WTC11 (cell line): Measurements from ENCODE around the gene NSUN2. TPM values are rescaled to one million over a fixed set of nuclear protein-coding genes. Genes with fewer than 3 reads are reported as not detected.

Source experiments
- ATAC-seq: fragments of 200-7000 bp; cut with Tn5 transposase; 2 replicates; pipeline ENCODE4 v1.10.0; 2021; ENCODE audit warnings: mild to moderate bottlenecking, moderate library complexity
- CTCF ChIA-PET: fragments of 300-600 bp; sonication (Branson Sonifier 250); formaldehyde crosslinking; loops from one replicate; lab custom pipeline; 2021; ENCODE audit warnings: antibody characterized with exemption; lab: Charles Lee
- POLR2A ChIA-PET: fragments of 350-600 bp; sonication (Branson Sonifier 250); formaldehyde crosslinking; loops from one replicate; lab custom pipeline; 2021; ENCODE audit warnings: antibody characterized with exemption; lab: Charles Lee
- DNase-seq: peaks from one replicate; pipeline ENCODE4 v3.0.0; 2021; ENCODE audit warnings: low spot score
- H3K27ac Mint-ChIP-seq: 2 replicates; pipeline ENCODE4 v1.8.0; 2021; ENCODE audit warnings: mixed read lengths
- H3K27me3 Mint-ChIP-seq: 2 replicates; pipeline ENCODE4 v1.8.0; 2021; ENCODE audit warnings: low read depth, mild to moderate bottlenecking, moderate library complexity, mixed read lengths
- H3K36me3 Mint-ChIP-seq: 2 replicates; pipeline ENCODE4 v1.8.0; 2021; ENCODE audit warnings: mixed read lengths
- H3K4me1 Mint-ChIP-seq: 2 replicates; pipeline ENCODE4 v1.8.0; 2022; ENCODE audit warnings: mixed read lengths
- H3K4me3 Mint-ChIP-seq: 2 replicates; pipeline ENCODE4 v1.8.0; 2021; ENCODE audit warnings: mild to moderate bottlenecking, moderate library complexity, mixed read lengths
- H3K9me3 Mint-ChIP-seq: 2 replicates; pipeline ENCODE4 v1.8.0; 2021; ENCODE audit warnings: mixed read lengths
- CREM ChIP-seq: sonication (generic); formaldehyde crosslinking; IDR thresholded peaks from 2 replicates; pipeline ENCODE4 v1.8.1; 2022; ENCODE audit warnings: mild to moderate bottlenecking, missing genetic modification reagents, moderate library complexity
- E2F1 ChIP-seq: sonication (generic); formaldehyde crosslinking; IDR thresholded peaks from 2 replicates; pipeline ENCODE4 v1.8.0; 2022; ENCODE audit warnings: mild to moderate bottlenecking, missing genetic modification reagents
- E2F5 ChIP-seq: sonication (generic); formaldehyde crosslinking; IDR thresholded peaks from 2 replicates; pipeline ENCODE4 v1.8.1; 2022; ENCODE audit warnings: mild to moderate bottlenecking, moderate library complexity, missing genetic modification reagents
- ERG ChIP-seq: fragments of 250-450 bp; sonication (Bioruptor Pico); IDR thresholded peaks from 2 replicates; pipeline ENCODE4 v1.8.0; 2021; ENCODE audit warnings: mild to moderate bottlenecking
- GABPB1 ChIP-seq: sonication (generic); formaldehyde crosslinking; IDR thresholded peaks from 2 replicates; pipeline ENCODE4 v1.8.1; 2023; ENCODE audit warnings: mild to moderate bottlenecking, missing genetic modification reagents
- GRHL2 ChIP-seq: fragments of 250-450 bp; sonication (Bioruptor Pico); IDR thresholded peaks from 2 replicates; pipeline ENCODE4 v1.8.0; 2022; ENCODE audit warnings: mild to moderate bottlenecking, moderate library complexity; ENCODE audit not compliant: insufficient replicate concordance, severe bottlenecking
- GTF2I ChIP-seq: fragments of 250-450 bp; sonication (Bioruptor Pico); conservative IDR thresholded peaks from 2 replicates; pipeline ENCODE4 v1.4.0; 2021; ENCODE audit warnings: mild to moderate bottlenecking
- MXD4 ChIP-seq: fragments of 250-450 bp; sonication (Bioruptor Pico); IDR thresholded peaks from 2 replicates; pipeline ENCODE4 v1.8.0; 2021; ENCODE audit warnings: mild to moderate bottlenecking, moderate library complexity, borderline replicate concordance
- RORB ChIP-seq: fragments of 250-450 bp; sonication (Bioruptor Pico); IDR thresholded peaks from 2 replicates; pipeline ENCODE4 v1.9.0; 2021; ENCODE audit warnings: mild to moderate bottlenecking
- SOX15 ChIP-seq: fragments of 250-450 bp; sonication (Bioruptor Pico); IDR thresholded peaks from 2 replicates; pipeline ENCODE4 v1.9.0; 2021; ENCODE audit warnings: mild to moderate bottlenecking
- TEAD4 ChIP-seq: sonication (generic); formaldehyde crosslinking; IDR thresholded peaks from 2 replicates; pipeline ENCODE4 v1.8.0; 2022; ENCODE audit warnings: mild to moderate bottlenecking, missing genetic modification reagents
- TP53 ChIP-seq: sonication (generic); formaldehyde crosslinking; IDR thresholded peaks from 2 replicates; pipeline ENCODE4 v1.8.1; 2023; ENCODE audit warnings: mild to moderate bottlenecking, missing genetic modification reagents
- ZMAT4 ChIP-seq: fragments of 250-450 bp; sonication (Bioruptor Pico); IDR thresholded peaks from 2 replicates; pipeline ENCODE4 v1.9.0; 2021; ENCODE audit warnings: mild to moderate bottlenecking
- ZNF232 ChIP-seq: sonication (generic); formaldehyde crosslinking; IDR thresholded peaks from 2 replicates; pipeline ENCODE4 v1.8.0; 2022; ENCODE audit warnings: mild to moderate bottlenecking, missing genetic modification reagents
- ZNF416 ChIP-seq: fragments of 250-450 bp; sonication (Bioruptor Pico); IDR thresholded peaks from 2 replicates; pipeline ENCODE4 v1.9.0; 2021; ENCODE audit warnings: mild to moderate bottlenecking, inconsistent platforms
- ZNF532 ChIP-seq: fragments of 250-450 bp; sonication (Bioruptor Pico); IDR thresholded peaks from 2 replicates; pipeline ENCODE4 v1.9.0; 2021; ENCODE audit warnings: mild to moderate bottlenecking, borderline replicate concordance
- total RNA-seq: library from RNA; stranded (reverse); gene quantifications from 3 replicates; pipeline ENCODE4 v1.2.3, GENCODE V29; 2021
- TF ChIP-seq, protein P1 (sequence below): sonication (generic); formaldehyde crosslinking; IDR thresholded peaks from 2 replicates; pipeline ENCODE4 v1.8.0; 2023; ENCODE audit warnings: missing genetic modification reagents, mild to moderate bottlenecking, borderline replicate concordance
- TF ChIP-seq, protein P2 (sequence below): fragments of 250-450 bp; sonication (Bioruptor Pico); IDR thresholded peaks from 2 replicates; pipeline ENCODE4 v2.1.2; 2022; ENCODE audit warnings: mild to moderate bottlenecking, moderate library complexity

Gene NSUN2
- total RNA-seq, 1 experiment from 2014 or later = 88.4 TPM

- TF ChIP-seq GTF2I (CRISPR knock-in tag) = no peak
- no peak for TF ChIP-seq E2F5 (CRISPR knock-in tag)
- TF ChIP-seq TP53 (CRISPR knock-in tag) = no peak
- TF ChIP-seq ZNF532 (CRISPR knock-in tag) = no peak
- no peak for TF ChIP-seq GABPB1 (CRISPR knock-in tag)
- TF ChIP-seq, protein P1, sequence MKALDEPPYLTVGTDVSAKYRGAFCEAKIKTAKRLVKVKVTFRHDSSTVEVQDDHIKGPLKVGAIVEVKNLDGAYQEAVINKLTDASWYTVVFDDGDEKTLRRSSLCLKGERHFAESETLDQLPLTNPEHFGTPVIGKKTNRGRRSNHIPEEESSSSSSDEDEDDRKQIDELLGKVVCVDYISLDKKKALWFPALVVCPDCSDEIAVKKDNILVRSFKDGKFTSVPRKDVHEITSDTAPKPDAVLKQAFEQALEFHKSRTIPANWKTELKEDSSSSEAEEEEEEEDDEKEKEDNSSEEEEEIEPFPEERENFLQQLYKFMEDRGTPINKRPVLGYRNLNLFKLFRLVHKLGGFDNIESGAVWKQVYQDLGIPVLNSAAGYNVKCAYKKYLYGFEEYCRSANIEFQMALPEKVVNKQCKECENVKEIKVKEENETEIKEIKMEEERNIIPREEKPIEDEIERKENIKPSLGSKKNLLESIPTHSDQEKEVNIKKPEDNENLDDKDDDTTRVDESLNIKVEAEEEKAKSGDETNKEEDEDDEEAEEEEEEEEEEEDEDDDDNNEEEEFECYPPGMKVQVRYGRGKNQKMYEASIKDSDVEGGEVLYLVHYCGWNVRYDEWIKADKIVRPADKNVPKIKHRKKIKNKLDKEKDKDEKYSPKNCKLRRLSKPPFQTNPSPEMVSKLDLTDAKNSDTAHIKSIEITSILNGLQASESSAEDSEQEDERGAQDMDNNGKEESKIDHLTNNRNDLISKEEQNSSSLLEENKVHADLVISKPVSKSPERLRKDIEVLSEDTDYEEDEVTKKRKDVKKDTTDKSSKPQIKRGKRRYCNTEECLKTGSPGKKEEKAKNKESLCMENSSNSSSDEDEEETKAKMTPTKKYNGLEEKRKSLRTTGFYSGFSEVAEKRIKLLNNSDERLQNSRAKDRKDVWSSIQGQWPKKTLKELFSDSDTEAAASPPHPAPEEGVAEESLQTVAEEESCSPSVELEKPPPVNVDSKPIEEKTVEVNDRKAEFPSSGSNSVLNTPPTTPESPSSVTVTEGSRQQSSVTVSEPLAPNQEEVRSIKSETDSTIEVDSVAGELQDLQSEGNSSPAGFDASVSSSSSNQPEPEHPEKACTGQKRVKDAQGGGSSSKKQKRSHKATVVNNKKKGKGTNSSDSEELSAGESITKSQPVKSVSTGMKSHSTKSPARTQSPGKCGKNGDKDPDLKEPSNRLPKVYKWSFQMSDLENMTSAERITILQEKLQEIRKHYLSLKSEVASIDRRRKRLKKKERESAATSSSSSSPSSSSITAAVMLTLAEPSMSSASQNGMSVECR (CRISPR knock-in tag) = no peak
- no peak for TF ChIP-seq SOX15 (CRISPR knock-in tag)
- no peak for TF ChIP-seq MXD4
- TF ChIP-seq ZMAT4 (CRISPR knock-in tag) = no peak
- no peak for TF ChIP-seq CREM
- TF ChIP-seq ZNF416 = no peak
- TF ChIP-seq, protein P2, sequence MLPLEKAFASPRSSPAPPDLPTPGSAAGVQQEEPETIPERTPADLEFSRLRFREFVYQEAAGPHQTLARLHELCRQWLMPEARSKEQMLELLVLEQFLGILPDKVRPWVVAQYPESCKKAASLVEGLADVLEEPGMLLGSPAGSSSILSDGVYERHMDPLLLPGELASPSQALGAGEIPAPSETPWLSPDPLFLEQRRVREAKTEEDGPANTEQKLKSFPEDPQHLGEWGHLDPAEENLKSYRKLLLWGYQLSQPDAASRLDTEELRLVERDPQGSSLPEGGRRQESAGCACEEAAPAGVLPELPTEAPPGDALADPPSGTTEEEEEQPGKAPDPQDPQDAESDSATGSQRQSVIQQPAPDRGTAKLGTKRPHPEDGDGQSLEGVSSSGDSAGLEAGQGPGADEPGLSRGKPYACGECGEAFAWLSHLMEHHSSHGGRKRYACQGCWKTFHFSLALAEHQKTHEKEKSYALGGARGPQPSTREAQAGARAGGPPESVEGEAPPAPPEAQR (CRISPR knock-in tag) = no peak
- TF ChIP-seq GRHL2 (CRISPR knock-in tag) = no peak
These were observed 43.9 kb upstream of the NSUN2 start (continued) for GRCh38 chr5:6676702-6677101.

DNA sequence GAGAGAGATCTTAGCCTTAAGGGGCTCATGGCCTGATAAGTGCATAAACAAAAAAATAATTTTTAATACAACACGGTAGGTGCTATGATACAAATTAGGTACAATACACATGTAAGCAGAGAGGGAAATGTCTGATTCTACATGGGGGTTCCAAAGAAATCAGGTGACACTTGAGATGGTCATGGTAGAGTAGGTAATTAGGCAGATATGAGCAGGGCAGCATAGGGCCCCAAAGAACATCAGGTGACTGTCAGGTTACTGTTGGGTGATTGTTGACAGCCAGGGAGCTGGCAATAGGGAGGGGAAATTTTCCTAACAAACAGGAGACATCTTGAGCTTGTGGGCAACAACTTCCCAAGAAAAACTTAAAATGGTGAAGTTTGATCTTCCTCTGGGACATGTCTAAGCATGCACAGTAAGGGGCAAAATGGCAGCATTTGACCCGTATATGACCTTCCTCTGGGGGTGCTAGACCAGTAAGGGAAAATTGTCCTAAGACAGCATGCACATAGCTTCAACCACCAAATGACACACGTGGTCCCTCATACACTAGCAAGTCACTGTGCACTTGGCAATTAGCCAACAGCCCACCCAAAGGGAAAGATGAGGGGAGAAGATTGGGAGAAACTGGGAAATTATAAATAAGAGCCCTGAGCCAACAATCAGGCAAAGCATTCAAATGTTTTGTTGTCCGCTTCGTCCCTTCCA is 43.1 kb upstream of the NSUN2 start:
- ChIA-PET POLR2A (no interaction called here), CTCF (no interaction called here)
- Mint-ChIP-seq H3K4me1 (no peaks in the 10 kb centered on the region), H3K27me3 (peaks cover 14% of the 10 kb centered on the region), H3K9me3 (peaks cover 47% of the 10 kb centered on the region), H3K4me3 (no peak overlapping the region), H3K36me3 (peaks cover 44% of the 10 kb centered on the region), H3K27ac (no peak overlapping the region; the same call in 1 of the 2 replicates)
- DNase-seq (no peak), ATAC-seq (no peak)
- no peak for TF ChIP-seq ZNF232 (CRISPR knock-in tag)
- TF ChIP-seq RORB (CRISPR knock-in tag) = no peak
- no peak for TF ChIP-seq E2F1 (CRISPR knock-in tag)
- no peak for TF ChIP-seq TEAD4
- no peak for TF ChIP-seq ZNF532 (CRISPR knock-in tag)
- TF ChIP-seq ERG (CRISPR knock-in tag) = no peak
